ENCODE measurements around the gene SUCLA2.

The SUCLA2 gene

DNA sequence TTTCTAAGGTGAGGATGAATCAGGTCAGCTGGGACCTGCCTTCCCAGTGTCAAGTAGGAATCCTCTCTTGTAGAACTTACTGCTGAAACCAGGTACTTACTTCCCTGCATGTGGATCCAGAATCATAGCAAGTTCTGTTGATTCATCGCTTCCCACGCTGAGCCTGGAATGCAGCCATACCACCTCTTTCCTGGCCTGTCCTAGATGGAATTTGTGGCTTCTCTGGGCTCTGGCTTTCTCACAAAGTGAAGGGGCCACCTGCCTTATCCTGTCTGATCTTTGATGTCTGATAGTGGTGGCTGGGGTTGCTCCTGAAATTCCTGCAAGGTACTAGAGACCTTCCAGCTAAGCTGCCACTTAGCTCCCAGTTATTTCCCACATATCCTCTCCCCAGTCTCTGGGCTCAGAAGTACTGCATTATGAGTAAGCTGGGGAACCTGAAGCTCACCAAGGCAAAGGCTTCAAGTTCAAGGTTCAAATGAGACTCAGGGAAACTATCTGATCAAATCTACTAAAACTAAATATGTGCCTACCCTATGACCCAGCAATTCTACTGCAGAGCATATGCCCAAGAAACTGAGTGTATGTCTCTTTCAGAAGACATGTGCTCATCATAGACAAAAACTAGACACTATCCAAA, 103.5 kb downstream of the SUCLA2 start:
- DNase-seq, result no peak

DNA sequence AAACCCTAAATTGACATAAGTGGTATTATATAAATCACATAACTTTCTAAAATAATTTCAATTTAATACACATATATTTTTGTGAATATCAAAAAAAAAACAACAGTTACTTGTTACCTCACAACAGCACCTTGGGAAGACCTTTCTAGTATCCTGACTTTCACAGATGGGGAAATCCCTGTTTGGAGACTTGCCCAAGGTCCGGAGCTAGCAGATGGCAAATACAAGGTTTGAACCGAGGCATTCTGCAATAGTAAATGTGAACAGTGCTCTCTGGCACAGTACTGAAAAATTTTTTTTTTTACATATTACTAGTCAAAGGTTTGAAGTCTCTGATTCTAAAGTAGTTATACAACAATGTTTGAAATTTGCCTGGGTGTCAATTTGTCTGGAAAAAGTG, 104.5 kb downstream of the SUCLA2 start:
- peak in 1 of 2 experiments; percentile 15 for DNase-seq

DNA sequence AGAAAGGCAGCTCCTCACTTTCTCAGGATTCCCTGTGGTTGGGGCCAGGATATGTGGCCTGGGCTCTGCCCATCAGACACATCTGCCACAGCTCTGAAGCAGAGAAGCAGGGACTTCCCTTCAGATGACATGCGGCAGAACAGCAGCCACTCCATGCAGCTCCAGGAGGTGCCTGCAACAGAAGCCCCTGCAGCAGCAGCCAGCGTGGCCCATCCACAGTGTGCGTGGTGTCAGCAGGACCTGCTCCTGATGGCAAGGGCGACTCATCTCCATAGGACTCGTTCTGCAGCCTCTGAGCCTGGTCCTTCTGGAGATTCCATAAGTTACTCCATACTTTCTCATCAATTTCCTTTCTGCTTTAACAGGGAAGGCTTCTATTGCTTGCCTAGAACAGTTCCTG, 105.0 kb downstream of the SUCLA2 start:
- DNase-seq, result no peak

DNA sequence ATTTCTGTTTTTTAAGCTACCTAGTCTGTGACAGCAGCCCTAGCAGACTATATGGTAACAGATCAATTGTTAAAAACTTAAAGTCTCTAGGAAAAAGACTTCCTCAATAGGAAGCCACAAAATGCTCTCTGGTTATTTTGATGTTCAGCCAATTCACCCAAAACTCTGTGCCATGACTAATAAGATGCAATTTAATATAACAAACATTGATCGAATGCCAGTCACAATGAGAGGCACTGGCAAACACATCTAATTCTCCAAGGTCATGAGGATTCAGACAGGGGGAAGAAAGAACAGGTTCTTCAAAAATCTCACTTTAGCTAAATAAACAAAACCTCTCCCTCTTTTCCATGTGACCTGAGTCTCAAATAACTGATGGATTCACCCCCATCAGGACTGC, 107.5 kb downstream of the SUCLA2 start:
- no peak for DNase-seq

Data from NCI-H446 (cell line).